ENCODE data around the gene USE1.

Gene USE1

GRCh38 chr19:17235971-17236777 lies 21.0 kb downstream of the USE1 start:
- DNase-seq (ENCODE audit: low read depth in 3 of 3), result no peak

GRCh38 chr19:17236811-17237543 lies 21.8 kb downstream of the USE1 start:
- DNase-seq (ENCODE audit: low read depth in 3 of 3), result no peak

GRCh38 chr19:17237747-17238706 lies 22.9 kb downstream of the USE1 start:
- no peak for DNase-seq (ENCODE audit: low read depth in 3 of 3)

GRCh38 chr19:17240062-17240752 lies 25.1 kb downstream of the USE1 start:
- DNase-seq (ENCODE audit: low read depth in 3 of 3), result no peak

GRCh38 chr19:17240826-17241399 lies 25.8 kb downstream of the USE1 start:
- no peak for DNase-seq (ENCODE audit: low read depth in 3 of 3)

GRCh38 chr19:17242431-17243208 lies 27.5 kb downstream of the USE1 start:
- no peak for DNase-seq (ENCODE audit: low read depth in 3 of 3)

- no peak for DNase-seq (ENCODE audit: low read depth in 3 of 3)
Measured at GRCh38 chr19:17243211-17243829, 28.2 kb downstream of the USE1 start.

GRCh38 chr19:17243830-17244617 lies 28.9 kb downstream of the USE1 start:
- no peak for DNase-seq (ENCODE audit: low read depth in 3 of 3)

GRCh38 chr19:17244618-17245534 lies 29.7 kb downstream of the USE1 start:
- DNase-seq (ENCODE audit: low read depth in 3 of 3), result no peak

- no peak for DNase-seq (ENCODE audit: low read depth in 3 of 3)
Measured at GRCh38 chr19:17245535-17245984, 30.4 kb downstream of the USE1 start, which contains the start of gene NR2F6. TSS of gene NR2F6 (minus strand) at chr19:17245919. CDS start at chr19:17245220, 699 bp downstream.

GRCh38 chr19:17246681-17247425 lies 31.7 kb downstream of the USE1 start:
- no peak for DNase-seq (ENCODE audit: low read depth in 3 of 3)

- DNase-seq (ENCODE audit: low read depth in 3 of 3), result no peak
Measured at GRCh38 chr19:17248011-17248776, 33.0 kb downstream of the USE1 start.

GRCh38 chr19:17249887-17250548 lies 34.9 kb downstream of the USE1 start:
- no peak for DNase-seq (ENCODE audit: low read depth in 3 of 3)

GRCh38 chr19:17254636-17255035 lies 39.5 kb downstream of the USE1 start:
- no peak for DNase-seq (ENCODE audit: low read depth in 3 of 3)

- DNase-seq (ENCODE audit: low read depth in 3 of 3), result no peak
Measured at GRCh38 chr19:17255150-17255621, 40.0 kb downstream of the USE1 start.

Data from stimulated activated CD4-positive, alpha-beta T cell treated with anti-CD3 and anti-CD28 coated beads, TNF-alpha, amount 100 ng/mL, for 48 hours (primary cell).